HG03196 (cell line): ENCODE results near the gene NDNF.

Experiments used
- ATAC-seq: cut with Tn5 transposase; IDR thresholded peaks from one replicate; pipeline ENCODE4 v1.9.1; 2021; ENCODE audit not compliant: unreplicated experiment

The NDNF gene

GRCh38 chr4:121072224-121073003, at the start of gene NDNF:
TSS of gene NDNF (minus strand) at chr4:121072535. CDS start at chr4:121045837, 26,698 bp downstream.
- no peak for ATAC-seq

- no peak for ATAC-seq
Observed at GRCh38 chr4:121119715-121120114, 47.4 kb upstream of the NDNF start.

DNA sequence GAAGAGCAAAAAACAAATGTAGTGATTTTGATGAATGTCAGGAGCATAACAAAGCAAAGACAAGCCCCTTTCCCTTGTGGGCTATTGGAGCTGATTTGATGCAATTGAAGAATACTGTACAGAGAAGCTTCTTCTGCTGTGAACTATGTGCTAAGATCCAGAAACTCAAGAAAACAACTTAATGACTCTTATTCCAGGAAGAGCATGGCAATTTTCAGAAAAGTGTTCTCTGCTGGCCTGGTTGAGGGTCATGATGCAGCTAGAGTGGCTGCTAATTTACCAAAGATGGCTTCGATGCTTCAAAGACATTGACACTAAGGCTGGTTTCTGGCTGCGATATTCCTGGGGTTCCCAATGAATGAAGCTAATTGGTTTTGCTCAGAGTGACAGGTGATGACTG, 46.0 kb upstream of the NDNF start:
- no peak for ATAC-seq

DNA sequence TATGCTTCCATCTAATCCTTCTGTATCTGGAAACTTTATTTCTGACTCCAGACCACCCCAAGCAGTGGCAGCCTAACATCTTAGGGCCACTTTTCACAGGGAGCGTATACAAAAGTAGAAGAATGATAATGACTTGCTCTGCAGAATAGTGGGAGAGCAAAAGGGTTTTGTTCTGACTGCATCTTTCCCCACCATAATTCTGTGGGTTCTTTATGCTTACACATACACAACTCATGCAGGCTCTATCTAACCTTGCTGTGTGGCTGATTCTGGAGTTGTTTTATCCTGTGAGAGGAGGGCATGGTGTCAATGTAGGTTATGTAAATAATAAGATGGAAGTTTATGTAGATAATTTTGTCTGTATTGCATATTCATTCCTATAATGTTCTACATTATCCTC, 42.4 kb upstream of the NDNF start:
- no peak for ATAC-seq

DNA sequence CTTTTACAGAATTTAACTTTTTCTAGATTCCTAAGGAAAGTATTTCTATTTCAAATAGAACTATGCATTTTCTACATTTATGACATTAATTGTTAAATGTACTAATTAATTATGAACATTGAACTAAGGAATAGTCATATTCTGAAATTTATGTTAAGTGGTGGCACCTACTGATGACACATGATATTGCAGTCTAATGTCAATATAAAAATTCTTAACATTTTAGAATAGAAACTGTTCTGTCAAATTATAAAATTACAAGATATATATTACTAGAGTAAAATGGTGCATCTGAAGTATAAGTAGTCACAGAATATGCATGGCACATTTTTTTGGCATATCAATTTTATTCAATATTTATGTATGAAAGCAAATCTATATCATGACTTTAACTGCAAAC, 40.2 kb upstream of the NDNF start:
- no peak for ATAC-seq

GRCh38 chr4:121108557-121108956, 36.2 kb upstream of the NDNF start:
- ATAC-seq = no peak

- no peak for ATAC-seq
Observed at GRCh38 chr4:121107507-121107906, 35.2 kb upstream of the NDNF start.

GRCh38 chr4:121100093-121100775, 27.9 kb upstream of the NDNF start:
- ATAC-seq = no peak

DNA sequence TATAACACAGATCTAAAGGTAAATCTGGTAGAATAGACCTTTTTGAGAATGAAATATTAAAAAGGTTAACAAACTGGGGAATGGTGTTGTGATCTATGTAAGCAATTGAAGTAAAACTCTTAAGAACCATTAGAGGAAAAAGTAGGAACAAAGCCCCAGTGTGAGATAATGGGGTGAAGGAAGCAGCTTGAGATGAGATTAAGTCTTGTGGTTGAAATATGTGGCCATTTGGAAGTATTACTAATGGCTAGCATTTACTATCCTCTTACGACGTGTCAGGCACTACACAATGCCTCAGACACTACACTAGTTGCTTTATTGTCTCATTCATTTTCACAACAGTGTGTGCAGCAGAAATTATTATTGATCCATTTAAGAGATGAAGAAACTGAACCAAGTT, 25.9 kb upstream of the NDNF start:
- ATAC-seq = no peak

GRCh38 chr4:121096629-121097028, 24.3 kb upstream of the NDNF start:
- ATAC-seq = no peak

GRCh38 chr4:121096191-121096590, 23.9 kb upstream of the NDNF start:
- ATAC-seq = no peak

DNA sequence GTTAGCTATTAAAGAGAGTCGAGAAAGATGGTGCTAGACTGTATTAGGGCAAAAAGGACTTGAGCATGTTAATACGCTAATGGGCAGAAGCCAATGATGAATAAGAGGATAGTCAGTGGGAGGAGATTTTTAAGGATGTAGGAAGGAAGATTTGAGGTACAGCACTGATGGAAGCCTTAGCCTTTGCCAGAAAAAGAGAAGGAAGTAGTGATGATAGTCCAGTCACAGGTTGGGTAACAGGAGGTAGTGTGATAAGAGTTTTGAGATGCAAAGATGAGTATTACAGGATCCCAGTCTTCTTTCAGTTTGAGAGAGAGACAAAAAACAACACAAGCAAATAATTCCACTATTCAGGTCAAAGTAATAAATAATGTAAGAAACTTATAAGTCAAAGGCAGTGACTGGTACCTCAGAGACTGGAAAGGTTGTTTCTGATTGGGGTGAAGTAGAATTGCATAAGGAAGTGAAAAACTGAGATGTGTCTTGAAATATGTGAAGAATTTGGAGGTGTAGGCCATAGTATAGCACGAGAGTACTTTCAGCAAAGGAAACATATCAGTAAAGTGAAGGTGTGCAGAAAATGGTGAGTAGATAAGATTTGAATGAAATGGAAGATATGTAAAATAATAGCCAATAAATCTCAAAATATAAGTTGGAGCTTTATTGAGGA, 22.1 kb upstream of the NDNF start:
- ATAC-seq = no peak

DNA sequence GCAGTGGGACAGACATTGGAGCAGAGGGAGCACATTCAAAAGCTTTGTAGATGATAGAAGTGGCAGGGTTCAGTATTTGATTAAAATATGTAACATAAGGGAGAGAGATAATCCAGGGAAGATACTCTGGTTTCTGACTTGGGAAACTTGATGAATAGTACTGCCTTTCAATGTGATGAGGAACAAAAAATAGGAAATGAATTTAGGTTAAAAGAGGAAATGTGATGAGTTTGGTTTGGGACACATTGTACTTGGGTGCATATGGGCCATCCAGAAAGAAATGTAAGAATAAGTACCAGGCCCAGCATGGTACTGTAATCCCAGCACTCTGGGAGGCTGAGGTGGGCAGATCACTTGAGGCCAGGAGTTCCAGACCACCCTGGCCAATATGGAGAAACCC, 20.9 kb upstream of the NDNF start:
- ATAC-seq = no peak

GRCh38 chr4:121091941-121092340, 19.6 kb upstream of the NDNF start:
- no peak for ATAC-seq

GRCh38 chr4:121088867-121089266, 16.5 kb upstream of the NDNF start:
- no peak for ATAC-seq

GRCh38 chr4:121079376-121079775, 7.0 kb upstream of the NDNF start:
- ATAC-seq = no peak

DNA sequence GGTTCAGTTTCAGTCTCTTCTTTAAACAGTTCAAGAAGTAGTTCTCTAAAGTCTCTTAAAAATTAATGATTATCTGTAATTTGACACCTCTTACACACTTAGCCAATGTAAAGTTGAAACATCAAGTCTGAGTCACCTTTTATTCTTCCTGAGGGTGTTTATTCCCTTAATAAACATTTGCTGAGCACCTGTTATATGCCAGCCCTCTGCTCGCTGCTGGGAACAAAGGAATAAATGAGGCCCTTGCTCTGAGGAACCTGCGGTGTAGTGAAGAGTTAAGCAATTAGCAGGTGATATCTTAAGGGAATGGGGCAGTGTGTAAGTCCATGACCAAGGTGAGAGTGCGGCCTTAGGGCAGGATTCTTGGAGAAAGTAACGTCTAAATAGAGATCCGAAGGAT, 5.2 kb upstream of the NDNF start:
- ATAC-seq = no peak

- ATAC-seq = no peak
Observed at GRCh38 chr4:121076416-121076815, 4.1 kb upstream of the NDNF start.

- ATAC-seq = no peak
Observed at GRCh38 chr4:121073672-121074381, 1.5 kb upstream of the NDNF start.

DNA sequence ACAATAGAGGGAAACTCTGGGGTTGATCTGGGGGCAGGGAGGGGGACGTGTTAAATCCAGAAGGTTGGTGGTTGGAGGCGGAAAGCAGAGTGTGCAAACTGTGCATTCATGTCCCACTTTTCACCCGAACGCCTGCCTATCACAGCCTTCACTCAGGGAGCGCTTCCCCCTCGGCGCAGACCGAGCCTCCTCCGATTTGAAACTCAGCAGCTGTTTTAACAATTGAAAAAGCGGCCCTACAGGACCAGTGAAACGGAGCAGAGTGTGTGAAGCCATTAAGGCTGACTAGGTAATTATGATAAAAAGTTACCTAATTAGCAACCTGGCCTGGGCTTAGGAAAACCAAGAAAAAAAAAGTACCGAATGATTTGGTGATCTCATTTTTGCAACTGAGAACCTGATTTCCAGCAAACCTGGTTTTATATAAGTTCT, 685 bp upstream of the NDNF start:
- no peak for ATAC-seq

DNA sequence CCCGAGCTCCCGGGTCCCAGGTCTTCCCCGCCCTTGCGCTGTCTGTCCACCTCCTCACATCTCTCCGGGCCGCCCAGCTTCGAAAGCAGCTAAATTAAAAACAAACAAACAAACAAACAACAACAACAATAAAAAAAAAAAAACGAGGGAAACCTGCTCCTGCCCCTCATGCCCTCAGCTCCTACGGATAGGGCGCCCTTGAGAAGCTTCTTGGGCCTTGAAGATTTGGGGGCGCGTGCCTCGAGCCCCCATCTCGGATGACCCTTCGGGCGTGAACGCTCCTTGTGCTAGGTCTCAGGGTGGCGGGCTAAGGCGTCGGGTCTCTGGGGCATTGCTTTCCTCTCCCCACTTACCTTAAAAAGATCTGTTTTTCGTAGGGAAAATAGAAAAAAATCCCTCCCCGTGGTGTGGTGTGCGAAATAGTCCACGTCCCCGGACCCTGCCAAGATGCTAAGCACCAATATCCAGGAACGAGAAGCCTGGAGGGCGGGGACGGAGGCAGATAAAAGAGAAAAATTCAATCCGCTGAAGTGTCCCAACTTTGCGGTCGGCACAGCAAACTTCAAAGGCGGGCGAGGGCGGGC, 603 bp downstream of the NDNF start:
- no peak for ATAC-seq
